ENCODE data around the gene CNTNAP5. TPM values are rescaled to one million over a fixed set of nuclear protein-coding genes. Genes with fewer than 3 reads are reported as not detected.

The CNTNAP5 gene
- total and polyA plus RNA-seq, 2 donors (not counting 3 experiments of a cell fraction or from before 2014, with no cell fraction given) = not detected

- H3K27me3 ChIP-seq (ENCODE audit: control insufficient read depth in 2 of 2, insufficient read depth in 2 of 2, low read length in 2 of 2) = no peaks in the 10 kb centered on the region
- DNase-seq (ENCODE audit: low read depth, low spot score) (no peak), FAIRE-seq (no peak)
- H3K79me2 ChIP-seq (ENCODE audit: control insufficient read depth, insufficient read depth, low read length) = no peaks in the 10 kb centered on the region
- peaks cover 6% of the 10 kb centered on the region for H3K9me3 ChIP-seq (replicated peaks; ENCODE audit: control insufficient read depth, insufficient read depth, low read length)
- no peaks in the 10 kb centered on the region for H3K36me3 ChIP-seq (ENCODE audit: control insufficient read depth in 2 of 2, extremely low read depth in 1 of 2, insufficient read depth in 2 of 2, low read length in 2 of 2)
- H4K20me1 ChIP-seq (replicated peaks; ENCODE audit: control insufficient read depth, extremely low read depth, insufficient read depth, low read length) = no peaks in the 10 kb centered on the region
- H3K9me1 ChIP-seq (replicated peaks; ENCODE audit: control insufficient read depth, extremely low read depth, insufficient read depth, low read length) = no peaks in the 10 kb centered on the region
- H3K4me2 ChIP-seq (ENCODE audit: insufficient read depth, low read length) = no peak overlapping the region
- ChIA-PET POLR2A (no interaction called here), CTCF (no interaction called here)
- no TSS peak for BruUV-seq (replicated peaks)
- intact Hi-C loops (cut with micrococcal nuclease) = no loop called here
- TF ChIP-seq POLR2A (IDR thresholded peaks at IDR 0.05; ENCODE audit: low read depth, low read length) = no peak
- H3K4me1 ChIP-seq (ENCODE audit: control insufficient read depth, extremely low read depth, insufficient read depth, low read length) = no peaks in the 10 kb centered on the region
- H2AFZ ChIP-seq (ENCODE audit: low read depth, low read length) = no peak overlapping the region
- dilution Hi-C loops (cut with MboI; ENCODE audit: extremely low pct_ligation_motif_present, low sequenced_read_pairs) = no loop called here
- no peak overlapping the region for H3K4me3 ChIP-seq (replicated peaks in 1 of 3; ENCODE audit: insufficient read depth in 1 of 3, low read depth in 1 of 3, low read length in 3 of 3)
- no peak overlapping the region for H3K9ac ChIP-seq (replicated peaks; ENCODE audit: extremely low read depth, insufficient read depth, low read length)
- no peak overlapping the region for H3K27ac ChIP-seq (ENCODE audit: insufficient read depth, low read depth, low read length)
Observed at GRCh38 chr2:124623560-124623959, 598.5 kb downstream of the CNTNAP5 start.

DNA sequence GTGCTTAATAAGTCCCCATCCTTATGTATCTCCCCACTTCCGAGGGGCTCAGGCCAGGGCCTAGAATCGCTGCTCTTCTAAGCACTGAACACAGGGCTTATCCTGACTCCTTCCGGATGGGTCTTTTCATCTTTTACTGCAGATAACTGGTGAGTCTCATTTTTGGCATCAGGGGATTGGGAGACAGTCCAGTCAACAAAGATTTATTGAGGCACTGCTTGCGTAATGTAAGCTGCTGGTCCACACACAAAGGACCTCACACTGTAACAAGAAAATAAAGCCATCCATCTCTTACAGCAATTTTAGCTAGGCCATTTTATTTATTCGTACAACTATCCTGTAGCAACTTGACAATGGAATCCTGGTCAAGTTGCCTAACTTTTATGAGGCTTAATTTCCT is 600.5 kb downstream of the CNTNAP5 start:
- FAIRE-seq (no peak), DNase-seq (ENCODE audit: low read depth, low spot score) (no peak)
- BruUV-seq (replicated peaks) = no TSS peak
- dilution Hi-C loops (cut with MboI; ENCODE audit: extremely low pct_ligation_motif_present, low sequenced_read_pairs) = no loop called here
- H3K9ac ChIP-seq (replicated peaks; ENCODE audit: extremely low read depth, insufficient read depth, low read length) = no peak overlapping the region
- H3K27ac ChIP-seq (ENCODE audit: insufficient read depth, low read depth, low read length) = no peak overlapping the region
- no peaks in the 10 kb centered on the region for H3K79me2 ChIP-seq (ENCODE audit: control insufficient read depth, insufficient read depth, low read length)
- no peaks in the 10 kb centered on the region for H4K20me1 ChIP-seq (replicated peaks; ENCODE audit: control insufficient read depth, extremely low read depth, insufficient read depth, low read length)
- intact Hi-C loops (cut with micrococcal nuclease) = no loop called here
- H3K4me1 ChIP-seq (ENCODE audit: control insufficient read depth, extremely low read depth, insufficient read depth, low read length) = no peaks in the 10 kb centered on the region
- no peak overlapping the region for H3K4me2 ChIP-seq (ENCODE audit: insufficient read depth, low read length)
- ChIA-PET CTCF (no interaction called here), POLR2A (no interaction called here)
- TF ChIP-seq GATA2 (IDR thresholded peaks at IDR 0.05; ENCODE audit: insufficient read depth, insufficient read length, low read depth, low read length) = no peak
- H3K27me3 ChIP-seq (ENCODE audit: control insufficient read depth in 2 of 2, insufficient read depth in 2 of 2, low read length in 2 of 2) = no peaks in the 10 kb centered on the region
- H3K9me1 ChIP-seq (replicated peaks; ENCODE audit: control insufficient read depth, extremely low read depth, insufficient read depth, low read length) = no peaks in the 10 kb centered on the region
- H3K4me3 ChIP-seq (replicated peaks in 1 of 3; ENCODE audit: insufficient read depth in 1 of 3, low read depth in 1 of 3, low read length in 3 of 3) = no peak overlapping the region
- H2AFZ ChIP-seq (ENCODE audit: low read depth, low read length) = no peak overlapping the region
- no peaks in the 10 kb centered on the region for H3K36me3 ChIP-seq (ENCODE audit: control insufficient read depth in 2 of 2, extremely low read depth in 1 of 2, insufficient read depth in 2 of 2, low read length in 2 of 2)
- H3K9me3 ChIP-seq (replicated peaks; ENCODE audit: control insufficient read depth, insufficient read depth, low read length) = peaks cover 2% of the 10 kb centered on the region

DNA sequence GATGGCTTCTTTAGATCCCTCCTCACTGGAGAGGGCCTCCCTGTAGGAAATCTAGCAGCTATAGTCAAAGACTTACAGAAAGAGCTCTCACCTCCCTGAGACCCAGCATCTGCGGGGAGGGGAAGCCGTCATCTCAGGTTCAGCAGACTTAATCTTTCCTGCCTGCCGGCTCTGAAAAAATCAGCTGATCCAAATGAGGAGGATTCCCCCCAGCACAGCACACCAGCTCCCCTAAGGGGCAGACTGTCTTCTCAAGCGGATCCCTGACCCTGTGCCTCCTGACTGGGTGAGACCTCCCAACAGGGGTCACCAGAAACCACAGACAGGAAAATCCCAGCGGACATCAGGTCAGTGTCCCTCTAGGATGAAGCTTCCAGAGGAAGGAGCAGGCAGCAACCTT is 601.9 kb downstream of the CNTNAP5 start:
- intact Hi-C loops (cut with micrococcal nuclease) = no loop called here

More for the DNA sequence above, 601.9 kb downstream of the CNTNAP5 start:
- no TSS peak for BruUV-seq (replicated peaks)
- no peaks in the 10 kb centered on the region for H3K79me2 ChIP-seq (ENCODE audit: control insufficient read depth, insufficient read depth, low read length)
- no peaks in the 10 kb centered on the region for H3K4me1 ChIP-seq (ENCODE audit: control insufficient read depth, extremely low read depth, insufficient read depth, low read length)
- TF ChIP-seq JUN (IDR thresholded peaks at IDR 0.05; ENCODE audit: borderline replicate concordance, insufficient read depth, insufficient read length, low read depth) (no peak), POLR2A (IDR thresholded peaks at IDR 0.05; ENCODE audit: low read depth, low read length) (no peak), MYC (IDR thresholded peaks at IDR 0.05; ENCODE audit: low read depth, low read length) (no peak), GATA2 (IDR thresholded peaks at IDR 0.05; ENCODE audit: insufficient read depth, insufficient read length, low read depth, low read length) (no peak), POLR2AphosphoS5 (IDR thresholded peaks at IDR 0.05; ENCODE audit: insufficient read depth, low read depth, low read length) (no peak), FOS (IDR thresholded peaks at IDR 0.05; ENCODE audit: borderline replicate concordance, insufficient read depth, low read length) (no peak)
- TF ChIP-seq, protein P1, sequence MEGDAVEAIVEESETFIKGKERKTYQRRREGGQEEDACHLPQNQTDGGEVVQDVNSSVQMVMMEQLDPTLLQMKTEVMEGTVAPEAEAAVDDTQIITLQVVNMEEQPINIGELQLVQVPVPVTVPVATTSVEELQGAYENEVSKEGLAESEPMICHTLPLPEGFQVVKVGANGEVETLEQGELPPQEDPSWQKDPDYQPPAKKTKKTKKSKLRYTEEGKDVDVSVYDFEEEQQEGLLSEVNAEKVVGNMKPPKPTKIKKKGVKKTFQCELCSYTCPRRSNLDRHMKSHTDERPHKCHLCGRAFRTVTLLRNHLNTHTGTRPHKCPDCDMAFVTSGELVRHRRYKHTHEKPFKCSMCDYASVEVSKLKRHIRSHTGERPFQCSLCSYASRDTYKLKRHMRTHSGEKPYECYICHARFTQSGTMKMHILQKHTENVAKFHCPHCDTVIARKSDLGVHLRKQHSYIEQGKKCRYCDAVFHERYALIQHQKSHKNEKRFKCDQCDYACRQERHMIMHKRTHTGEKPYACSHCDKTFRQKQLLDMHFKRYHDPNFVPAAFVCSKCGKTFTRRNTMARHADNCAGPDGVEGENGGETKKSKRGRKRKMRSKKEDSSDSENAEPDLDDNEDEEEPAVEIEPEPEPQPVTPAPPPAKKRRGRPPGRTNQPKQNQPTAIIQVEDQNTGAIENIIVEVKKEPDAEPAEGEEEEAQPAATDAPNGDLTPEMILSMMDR (IDR thresholded peaks at IDR 0.05; ENCODE audit: extremely low read depth in 1 of 2, insufficient read depth in 1 of 2, low read depth in 1 of 2, low read length in 2 of 2) = no peak
- TF ChIP-seq, protein P2, sequence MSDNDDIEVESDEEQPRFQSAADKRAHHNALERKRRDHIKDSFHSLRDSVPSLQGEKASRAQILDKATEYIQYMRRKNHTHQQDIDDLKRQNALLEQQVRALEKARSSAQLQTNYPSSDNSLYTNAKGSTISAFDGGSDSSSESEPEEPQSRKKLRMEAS (IDR thresholded peaks at IDR 0.05; ENCODE audit: insufficient read depth, insufficient read length) = no peak
- no peak overlapping the region for H3K4me2 ChIP-seq (ENCODE audit: insufficient read depth, low read length)
- dilution Hi-C loops (cut with MboI; ENCODE audit: extremely low pct_ligation_motif_present, low sequenced_read_pairs) = no loop called here
- H2AFZ ChIP-seq (ENCODE audit: low read depth, low read length) = no peak overlapping the region
- FAIRE-seq (no peak), DNase-seq (ENCODE audit: low read depth, low spot score) (no peak)
- H3K36me3 ChIP-seq (ENCODE audit: control insufficient read depth in 2 of 2, extremely low read depth in 1 of 2, insufficient read depth in 2 of 2, low read length in 2 of 2) = no peaks in the 10 kb centered on the region
- ChIA-PET POLR2A (no interaction called here), CTCF (no interaction called here)
- peaks cover 2% of the 10 kb centered on the region for H3K9me3 ChIP-seq (replicated peaks; ENCODE audit: control insufficient read depth, insufficient read depth, low read length)
- no peaks in the 10 kb centered on the region for H3K27me3 ChIP-seq (ENCODE audit: control insufficient read depth in 2 of 2, insufficient read depth in 2 of 2, low read length in 2 of 2)
- H3K9ac ChIP-seq (replicated peaks; ENCODE audit: extremely low read depth, insufficient read depth, low read length) = no peak overlapping the region
- H3K9me1 ChIP-seq (replicated peaks; ENCODE audit: control insufficient read depth, extremely low read depth, insufficient read depth, low read length) = no peaks in the 10 kb centered on the region
- H3K4me3 ChIP-seq (replicated peaks in 1 of 3; ENCODE audit: insufficient read depth in 1 of 3, low read depth in 1 of 3, low read length in 3 of 3) = no peak overlapping the region
- no peaks in the 10 kb centered on the region for H4K20me1 ChIP-seq (replicated peaks; ENCODE audit: control insufficient read depth, extremely low read depth, insufficient read depth, low read length)
- H3K27ac ChIP-seq (ENCODE audit: insufficient read depth, low read depth, low read length) = no peak overlapping the region

Data from endothelial cell of umbilical vein (primary cell).